DMS 273 (cell line): ENCODE measurements around the gene KCMF1.

Experiments used
- DNase-seq: peaks from one replicate; lab custom pipeline; 2025; ENCODE audit not compliant: unreplicated experiment; lab: John Stamatoyannopoulos, UW

KCMF1 gene

GRCh38 chr2:84980263-84980983 lies 9.5 kb downstream of the KCMF1 start:
- DNase-seq = no peak

- DNase-seq = no peak
These were observed 15.1 kb downstream of the KCMF1 start for GRCh38 chr2:84986018-84986417.

- no peak for DNase-seq
These were observed 18.5 kb downstream of the KCMF1 start for GRCh38 chr2:84989422-84989821.

GRCh38 chr2:84989927-84990326 lies 19.0 kb downstream of the KCMF1 start:
- DNase-seq = no peak

GRCh38 chr2:84991404-84992160 lies 20.6 kb downstream of the KCMF1 start:
- no peak for DNase-seq

GRCh38 chr2:84995826-84996225 lies 24.9 kb downstream of the KCMF1 start:
- no peak for DNase-seq

GRCh38 chr2:84996909-84997308 lies 25.9 kb downstream of the KCMF1 start:
- DNase-seq = no peak

GRCh38 chr2:84999553-84999955 lies 28.6 kb downstream of the KCMF1 start:
- DNase-seq = no peak

GRCh38 chr2:85001595-85001994 lies 30.6 kb downstream of the KCMF1 start:
- DNase-seq = no peak

GRCh38 chr2:85002534-85002933 lies 31.6 kb downstream of the KCMF1 start:
- DNase-seq = no peak

- DNase-seq = no peak
These were observed 37.3 kb downstream of the KCMF1 start for GRCh38 chr2:85008252-85008651.

GRCh38 chr2:85009019-85009618 lies 38.2 kb downstream of the KCMF1 start:
- DNase-seq = no peak

- no peak for DNase-seq
These were observed 39.4 kb downstream of the KCMF1 start for GRCh38 chr2:85010404-85010803.

- DNase-seq = no peak
These were observed 40.1 kb downstream of the KCMF1 start for GRCh38 chr2:85011098-85011497.

- peak; percentile 33 for DNase-seq
These were observed 40.8 kb downstream of the KCMF1 start for GRCh38 chr2:85011747-85012146.

GRCh38 chr2:85012431-85012830 lies 41.5 kb downstream of the KCMF1 start:
- no peak for DNase-seq

- no peak for DNase-seq
These were observed 41.9 kb downstream of the KCMF1 start for GRCh38 chr2:85012855-85013254.

- DNase-seq = peak; percentile 9
These were observed 44.8 kb downstream of the KCMF1 start for GRCh38 chr2:85015653-85016360.

GRCh38 chr2:85016446-85016845 lies 45.5 kb downstream of the KCMF1 start:
- no peak for DNase-seq

- peak; percentile 23 for DNase-seq
These were observed 46.6 kb downstream of the KCMF1 start for GRCh38 chr2:85017411-85018048.

GRCh38 chr2:85018049-85018447 lies 47.1 kb downstream of the KCMF1 start:
- no peak for DNase-seq
